Prostate gland (tissue), 2 donors: ENCODE measurements around the gene ZNF775.

ENCODE experiments used
- CTCF ChIP-seq, 4 experiments: fragments of 200-600 bp in 2 of 4; fragments of 450-650 bp in 2 of 4; sonication (generic) in 2 of 4; IDR thresholded peaks; 1 replicate in 3 of 4; 2 replicates in 1 of 4; pipeline ENCODE4 v1.5.1; 2016 to 2019; ENCODE audit warnings: antibody characterized with exemption in 4 of 4, mild to moderate bottlenecking in 2 of 4, moderate library complexity in 2 of 4
- POLR2A ChIP-seq: fragments of 450-650 bp; IDR thresholded peaks from one replicate; pipeline ENCODE4 v1.6.1; 2016; ENCODE audit warnings: antibody characterized with exemption, mild to moderate bottlenecking
- POLR2AphosphoS5 ChIP-seq: sonication (generic); formaldehyde crosslinking; IDR thresholded peaks from one replicate; pipeline ENCODE4 v1.6.1; 2017; ENCODE audit warnings: antibody characterized with exemption

DNA sequence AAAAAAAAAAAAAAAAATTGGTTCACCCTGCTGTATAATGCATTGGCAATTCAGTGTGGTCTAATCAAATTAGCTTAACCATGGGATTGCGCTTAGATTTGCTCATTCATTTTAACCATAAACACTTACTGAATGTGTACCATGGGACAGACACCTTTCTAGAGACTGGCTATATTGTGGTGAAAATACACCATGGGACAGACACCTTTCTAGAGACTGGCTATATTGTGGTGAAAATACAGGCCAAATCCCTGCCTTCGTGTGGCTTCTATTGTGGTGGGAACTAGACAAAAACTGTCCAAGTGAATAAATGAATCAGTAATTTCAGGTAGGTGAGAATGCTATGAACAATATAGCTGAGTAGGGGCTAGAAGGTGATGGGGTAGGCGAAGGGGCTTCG is 20.7 kb upstream of the ZNF775 start:
- TF ChIP-seq POLR2A (no peak), CTCF (IDR thresholded peaks at IDR 0.05) (no peak), POLR2AphosphoS5 (no peak)
